Mucosa of rectum (tissue), 2 donors: Measurements from ENCODE around the gene GLIS2.

ENCODE experiments used
- H3K27ac ChIP-seq, 2 donors: one replicate each; pipeline ENCODE4 v1.7.0; 2013; ENCODE audit warnings: inconsistent platforms in 2 of 2, low read depth in 2 of 2, low read length in 2 of 2
- H3K27me3 ChIP-seq, 2 donors: one replicate each; pipeline ENCODE4 v1.7.0; 2013; ENCODE audit warnings: low read length in 2 of 2; ENCODE audit not compliant: control insufficient read depth in 2 of 2, insufficient read depth in 2 of 2
- H3K36me3 ChIP-seq, 2 donors: one replicate each; pipeline ENCODE4 v1.7.0; 2013; ENCODE audit warnings: low read length in 2 of 2; ENCODE audit not compliant: control insufficient read depth in 2 of 2, insufficient read depth in 2 of 2
- H3K4me1 ChIP-seq, 2 donors: one replicate each; pipeline ENCODE4 v1.7.0; 2013; ENCODE audit warnings: low read length in 2 of 2, mild to moderate bottlenecking in 1 of 2; ENCODE audit not compliant: control insufficient read depth in 2 of 2, insufficient read depth in 2 of 2
- H3K4me3 ChIP-seq, 2 donors: one replicate each; pipeline ENCODE4 v1.7.0; 2013; ENCODE audit warnings: low read length in 2 of 2
- H3K9ac ChIP-seq, 2 donors: one replicate each; pipeline ENCODE4 v1.7.0; 2013; ENCODE audit warnings: low read length in 2 of 2, low read depth in 1 of 2, mild to moderate bottlenecking in 1 of 2
- H3K9me3 ChIP-seq, 2 donors: one replicate each; pipeline ENCODE4 v1.7.0; 2013; ENCODE audit warnings: low read length in 2 of 2; ENCODE audit not compliant: control insufficient read depth in 2 of 2
- donor health status: healthy.
- donor health status: Normal muscosa, but diverticular disease.

Gene GLIS2

GRCh38 chr16:4382795-4383357 is 67.0 kb downstream of the GLIS2 start:
- Histone ChIP-seq H3K9ac (no peak overlapping the region), H3K27me3 (no peaks in the 10 kb centered on the region), H3K4me3 (no peak overlapping the region), H3K27ac (no peak overlapping the region), H3K36me3 (peaks cover 12 to 21% of the 10 kb centered on the region in 2 donors), H3K9me3 (no peaks in the 10 kb centered on the region), H3K4me1 (peaks cover 0 to 2% of the 10 kb centered on the region in 2 donors)

- Histone ChIP-seq H3K4me3 (no peak overlapping the region), H3K27ac (no peak overlapping the region), H3K4me1 (no peaks in the 10 kb centered on the region), H3K9me3 (no peaks in the 10 kb centered on the region), H3K36me3 (peaks cover 17 to 19% of the 10 kb centered on the region in 2 donors), H3K27me3 (no peaks in the 10 kb centered on the region), H3K9ac (no peak overlapping the region)
Measured at GRCh38 chr16:4383591-4384444, 68.0 kb downstream of the GLIS2 start.

GRCh38 chr16:4384509-4384942 is 68.7 kb downstream of the GLIS2 start:
- Histone ChIP-seq H3K36me3 (peaks cover 17 to 20% of the 10 kb centered on the region in 2 donors), H3K4me1 (no peaks in the 10 kb centered on the region), H3K9ac (no peak overlapping the region), H3K9me3 (no peaks in the 10 kb centered on the region), H3K27me3 (no peaks in the 10 kb centered on the region), H3K27ac (no peak overlapping the region), H3K4me3 (no peak overlapping the region)

- peaks cover 21 to 23% of the 10 kb centered on the region in 2 donors for H3K36me3 ChIP-seq
- H3K27ac ChIP-seq = no peak overlapping the region
- H3K9ac ChIP-seq = no peak overlapping the region
Measured at GRCh38 chr16:4385066-4385788, 69.4 kb downstream of the GLIS2 start.

GRCh38 chr16:4385789-4386450 is 70.1 kb downstream of the GLIS2 start:
- Histone ChIP-seq H3K9ac (no peak overlapping the region), H3K9me3 (no peaks in the 10 kb centered on the region), H3K36me3 (peaks cover 25 to 28% of the 10 kb centered on the region in 2 donors), H3K4me1 (no peaks in the 10 kb centered on the region), H3K27ac (no peak overlapping the region), H3K4me3 (no peak overlapping the region), H3K27me3 (no peaks in the 10 kb centered on the region)

More at GRCh38 chr16:4385066-4385788, 69.4 kb downstream of the GLIS2 start:
- no peak overlapping the region for H3K4me3 ChIP-seq
- no peaks in the 10 kb centered on the region for H3K27me3 ChIP-seq
- no peaks in the 10 kb centered on the region for H3K9me3 ChIP-seq
- no peaks in the 10 kb centered on the region for H3K4me1 ChIP-seq

GRCh38 chr16:4386451-4386805 is 70.6 kb downstream of the GLIS2 start:
- Histone ChIP-seq H3K4me1 (no peaks in the 10 kb centered on the region), H3K4me3 (no peak overlapping the region), H3K27ac (no peak overlapping the region), H3K27me3 (no peaks in the 10 kb centered on the region), H3K36me3 (peaks cover 25% of the 10 kb centered on the region in 2 donors), H3K9ac (no peak overlapping the region), H3K9me3 (no peaks in the 10 kb centered on the region)

- Histone ChIP-seq H3K36me3 (peaks cover 24 to 25% of the 10 kb centered on the region in 2 donors), H3K9ac (no peak overlapping the region), H3K9me3 (no peaks in the 10 kb centered on the region), H3K4me3 (no peak overlapping the region), H3K27ac (no peak overlapping the region), H3K4me1 (no peaks in the 10 kb centered on the region), H3K27me3 (no peaks in the 10 kb centered on the region)
Measured at GRCh38 chr16:4386951-4387565, 71.2 kb downstream of the GLIS2 start.

- peaks cover 21 to 25% of the 10 kb centered on the region in 2 donors for H3K36me3 ChIP-seq
- no peak overlapping the region for H3K4me3 ChIP-seq
- H3K27me3 ChIP-seq = no peaks in the 10 kb centered on the region
- H3K9ac ChIP-seq = no peak overlapping the region
- no peaks in the 10 kb centered on the region for H3K9me3 ChIP-seq
- no peaks in the 10 kb centered on the region for H3K4me1 ChIP-seq
- H3K27ac ChIP-seq = no peak overlapping the region
Measured at GRCh38 chr16:4387781-4388180, 71.9 kb downstream of the GLIS2 start.

GRCh38 chr16:4388271-4389021 is 72.6 kb downstream of the GLIS2 start:
- Histone ChIP-seq H3K4me3 (no peak overlapping the region), H3K4me1 (no peaks in the 10 kb centered on the region), H3K9me3 (no peaks in the 10 kb centered on the region), H3K27me3 (no peaks in the 10 kb centered on the region), H3K36me3 (peaks cover 21 to 26% of the 10 kb centered on the region in 2 donors), H3K9ac (no peak overlapping the region), H3K27ac (no peak overlapping the region)
